ENCODE measurements around the gene C19orf85. TPM values are rescaled to one million over a fixed set of nuclear protein-coding genes. Genes with fewer than 3 reads are reported as not detected.

Gene C19orf85
- total RNA-seq, 4 donors from 2014 or later = not detected

GRCh38 chr19:55474269-55475265 lies 10.0 kb upstream of the C19orf85 start:
- WGBS, 2 donors = 83 to 85% methylated on average over 19 of the region's 19 CpGs
- no peak for DNase-seq (ENCODE audit: low spot score in 2 of 2)
- no peak overlapping the region for H3K4me3 ChIP-seq (ENCODE audit: low read depth, poor library complexity, severe bottlenecking)
- TF ChIP-seq CTCF (IDR thresholded peaks at IDR 0.05) (no peak), POLR2A (IDR thresholded peaks at IDR 0.05) (no peak)
- intact Hi-C loops (cut with DNase I; ENCODE audit: low total_unique reads) = no loop called here

GRCh38 chr19:55473225-55474012 lies 8.9 kb upstream of the C19orf85 start:
- no peak overlapping the region for H3K4me3 ChIP-seq (ENCODE audit: low read depth, poor library complexity, severe bottlenecking)
- no peak for DNase-seq (ENCODE audit: low spot score in 2 of 2)
- no peak for TF ChIP-seq CTCF (IDR thresholded peaks at IDR 0.05)
- TF ChIP-seq POLR2A (IDR thresholded peaks at IDR 0.05) = no peak
- 58 to 65% methylated on average over 16 of the region's 16 CpGs for WGBS, 2 donors
- intact Hi-C loops (cut with DNase I; ENCODE audit: low total_unique reads) = no loop called here

DNA sequence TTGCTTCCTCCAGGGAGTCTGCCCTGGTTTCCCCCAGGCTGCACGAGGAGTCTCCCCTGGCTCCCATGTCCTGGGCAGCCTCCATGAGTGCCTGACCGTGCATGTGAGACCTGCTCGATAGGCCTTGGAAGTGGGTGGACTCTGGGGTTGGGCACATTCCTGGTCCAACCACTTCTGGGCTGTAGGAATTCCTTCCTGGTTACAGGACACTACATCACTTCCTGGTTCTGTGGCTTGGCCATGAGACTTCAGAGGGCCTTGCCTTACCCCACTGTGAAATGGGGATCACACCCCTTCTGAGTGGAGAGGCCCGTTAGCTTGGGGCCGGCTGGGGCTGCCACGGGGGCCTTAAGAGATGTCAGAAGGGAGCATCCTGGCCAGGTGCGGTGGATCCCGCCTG lies 7.9 kb upstream of the C19orf85 start:
- TF ChIP-seq POLR2A (IDR thresholded peaks at IDR 0.05) (no peak), CTCF (IDR thresholded peaks at IDR 0.05) (no peak)
- 63 to 81% methylated on average over 8 of the region's 8 CpGs for WGBS, 2 donors
- intact Hi-C loops (cut with DNase I; ENCODE audit: low total_unique reads) = no loop called here
- no peak overlapping the region for H3K4me3 ChIP-seq (ENCODE audit: low read depth, poor library complexity, severe bottlenecking)
- no peak for DNase-seq (ENCODE audit: low spot score in 2 of 2)

GRCh38 chr19:55471266-55471665 lies 6.7 kb upstream of the C19orf85 start:
- TF ChIP-seq POLR2A (IDR thresholded peaks at IDR 0.05) (no peak), CTCF (IDR thresholded peaks at IDR 0.05) (no peak)
- H3K4me3 ChIP-seq (ENCODE audit: low read depth, poor library complexity, severe bottlenecking) = no peak overlapping the region
- WGBS, 2 donors = 54 to 59% methylated on average over 13 of the region's 13 CpGs
- no peak for DNase-seq (ENCODE audit: low spot score in 2 of 2)
- intact Hi-C loops (cut with DNase I; ENCODE audit: low total_unique reads) = no loop called here

DNA sequence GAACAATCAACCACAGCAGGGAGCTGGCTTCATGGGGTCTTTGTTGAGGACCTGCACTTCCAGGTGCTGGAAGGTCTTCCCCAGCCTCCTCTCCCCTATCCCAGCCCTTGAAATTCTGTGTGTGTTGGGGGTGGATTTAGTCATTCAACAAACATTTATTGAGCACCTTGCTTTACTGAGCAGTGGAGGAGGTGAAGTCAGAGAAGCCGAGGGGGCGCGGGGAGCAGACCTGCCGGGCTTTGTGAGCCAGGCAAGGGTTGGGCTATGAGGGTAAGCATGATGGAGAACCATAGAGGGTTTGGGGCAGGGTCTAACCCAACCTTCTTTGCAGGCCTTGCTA lies 3.5 kb upstream of the C19orf85 start:
- WGBS, 2 donors = 25 to 31% methylated on average over 4 of the region's 4 CpGs
- DNase-seq (ENCODE audit: low spot score in 2 of 2) = no peak
- intact Hi-C loops (cut with DNase I; ENCODE audit: low total_unique reads) = no loop called here
- TF ChIP-seq POLR2A (IDR thresholded peaks at IDR 0.05) (no peak), CTCF (IDR thresholded peaks at IDR 0.05) (peak in 1 of 3 donors; percentile 5)
- H3K4me3 ChIP-seq (ENCODE audit: low read depth, poor library complexity, severe bottlenecking) = no peak overlapping the region
